ENCODE results near the gene MTCL1.

Gene MTCL1

GRCh38 chr18:8795586-8796325 is 90.4 kb downstream of the MTCL1 start:
- DNase-seq = no peak

GRCh38 chr18:8797206-8797605 is 91.8 kb downstream of the MTCL1 start:
- DNase-seq = no peak

GRCh38 chr18:8799001-8799400 is 93.6 kb downstream of the MTCL1 start:
- DNase-seq = no peak

- DNase-seq = no peak
Measured at GRCh38 chr18:8799596-8800441, 94.5 kb downstream of the MTCL1 start.

GRCh38 chr18:8800445-8800844 is 95.1 kb downstream of the MTCL1 start:
- no peak for DNase-seq

- DNase-seq = no peak
Measured at GRCh38 chr18:8800876-8801262, 95.5 kb downstream of the MTCL1 start.

- no peak for DNase-seq
Measured at GRCh38 chr18:8801263-8801901, 96.0 kb downstream of the MTCL1 start.

GRCh38 chr18:8802017-8802672 is 96.8 kb downstream of the MTCL1 start:
- DNase-seq = no peak

- DNase-seq = no peak
Measured at GRCh38 chr18:8803063-8803795, 97.9 kb downstream of the MTCL1 start.

GRCh38 chr18:8803957-8804356 is 98.6 kb downstream of the MTCL1 start:
- no peak for DNase-seq

GRCh38 chr18:8805552-8805951 is 100.2 kb downstream of the MTCL1 start:
- no peak for DNase-seq

- DNase-seq = no peak
Measured at GRCh38 chr18:8806100-8806797, 100.9 kb downstream of the MTCL1 start.

- no peak for DNase-seq
Measured at GRCh38 chr18:8806798-8807487, 101.6 kb downstream of the MTCL1 start.

- DNase-seq = no peak
Measured at GRCh38 chr18:8807488-8807805, 102.1 kb downstream of the MTCL1 start.

- no peak for DNase-seq
Measured at GRCh38 chr18:8808001-8808400, 102.6 kb downstream of the MTCL1 start.

- no peak for DNase-seq
Measured at GRCh38 chr18:8809514-8809913, 104.2 kb downstream of the MTCL1 start.

GRCh38 chr18:8810157-8810556 is 104.8 kb downstream of the MTCL1 start:
- no peak for DNase-seq

- no peak for DNase-seq
Measured at GRCh38 chr18:8811115-8811514, 105.8 kb downstream of the MTCL1 start.

- DNase-seq = no peak
Measured at GRCh38 chr18:8812631-8813030, 107.3 kb downstream of the MTCL1 start.

- DNase-seq = no peak
Measured at GRCh38 chr18:8813611-8814010, 108.3 kb downstream of the MTCL1 start.

- no peak for DNase-seq
Measured at GRCh38 chr18:8814206-8814605, 108.8 kb downstream of the MTCL1 start.

Data from NCI-H748 treated with DMSO at 0.1 percent for 48 hours (cell line).